ENCODE data around the gene LIAS.

Gene LIAS

GRCh38 chr4:39442998-39443397 lies 15.9 kb upstream of the LIAS start:
- no peaks in the 10 kb centered on the region for H3K9me3 ChIP-seq (ENCODE audit: insufficient read depth, low read depth, low read length)
- H2AFZ ChIP-seq (ENCODE audit: insufficient read depth, low read length, poor library complexity) = no peak overlapping the region
- no peak overlapping the region for H2BK120ac ChIP-seq (ENCODE audit: insufficient read depth, low read length, poor library complexity)
- peaks cover 0 to 3% of the 10 kb centered on the region in 2 experiments for H3K4me1 ChIP-seq (ENCODE audit: control insufficient read depth in 1 of 2, insufficient read depth in 2 of 2, low read length in 2 of 2)
- H3K36me3 ChIP-seq (ENCODE audit: control insufficient read depth in 1 of 2, insufficient read depth in 2 of 2, low read length in 2 of 2) = no peaks in the 10 kb centered on the region
- no peak overlapping the region for H3K27ac ChIP-seq (ENCODE audit: low read depth, low read length)
- no peak overlapping the region for H4K12ac ChIP-seq (ENCODE audit: low read depth, low read length)
- H2AK5ac ChIP-seq (ENCODE audit: low read length) = no peak overlapping the region
- H3K23ac ChIP-seq (ENCODE audit: low read length) = no peak overlapping the region
- no peak overlapping the region for H3K4me2 ChIP-seq (ENCODE audit: low read length)
- H3K79me2 ChIP-seq (ENCODE audit: control insufficient read depth, insufficient read depth, low read length, poor library complexity) = no peaks in the 10 kb centered on the region
- H3K18ac ChIP-seq (ENCODE audit: low read length) = no peak overlapping the region
- no peak overlapping the region for H3K9ac ChIP-seq (ENCODE audit: low read length)
- DNase-seq = no peak
- no peak overlapping the region for H4K8ac ChIP-seq (ENCODE audit: low read depth, low read length)
- no peaks in the 10 kb centered on the region for H3K79me1 ChIP-seq (ENCODE audit: low read length)
- no peak overlapping the region for H3K14ac ChIP-seq (ENCODE audit: low read length)
- no peak overlapping the region for H4K91ac ChIP-seq (ENCODE audit: low read depth, low read length)
- WGBS (ENCODE audit: extremely low coverage, insufficient coverage, insufficient read length) = no CpG with 5 or more reads among the region's 4 CpGs
- H2BK12ac ChIP-seq (ENCODE audit: low read length) = no peak overlapping the region
- H3K4me3 ChIP-seq (ENCODE audit: low read depth, low read length) = no peak overlapping the region
- no peak overlapping the region for H2BK5ac ChIP-seq (ENCODE audit: low read depth, low read length, poor library complexity)
- no peak overlapping the region for H3K4ac ChIP-seq (ENCODE audit: low read depth, low read length)
- no peaks in the 10 kb centered on the region for H3K27me3 ChIP-seq (ENCODE audit: insufficient read depth, low read length)

- no peak for DNase-seq
- Histone ChIP-seq H4K8ac (ENCODE audit: low read depth, low read length) (peak overlapping the region; percentile 12), H2AFZ (ENCODE audit: insufficient read depth, low read length, poor library complexity) (peak overlapping the region; percentile 30), H3K36me3 (ENCODE audit: control insufficient read depth in 1 of 2, insufficient read depth in 2 of 2, low read length in 2 of 2) (peaks cover under 1 to 2% of the 10 kb centered on the region in 2 experiments), H3K4me3 (ENCODE audit: low read depth, low read length) (peak overlapping the region; percentile 68), H2BK12ac (ENCODE audit: low read length) (no peak overlapping the region), H4K12ac (ENCODE audit: low read depth, low read length) (no peak overlapping the region), H3K23ac (ENCODE audit: low read length) (no peak overlapping the region), H2BK5ac (ENCODE audit: low read depth, low read length, poor library complexity) (no peak overlapping the region), H2AK5ac (ENCODE audit: low read length) (no peak overlapping the region), H3K4ac (ENCODE audit: low read depth, low read length) (no peak overlapping the region), H3K9ac (ENCODE audit: low read length) (no peak overlapping the region), H3K4me2 (ENCODE audit: low read length) (peak overlapping the region; percentile 76), H3K14ac (ENCODE audit: low read length) (no peak overlapping the region), H3K79me2 (ENCODE audit: control insufficient read depth, insufficient read depth, low read length, poor library complexity) (no peaks in the 10 kb centered on the region), H3K9me3 (ENCODE audit: insufficient read depth, low read depth, low read length) (no peaks in the 10 kb centered on the region), H3K4me1 (ENCODE audit: control insufficient read depth in 1 of 2, insufficient read depth in 2 of 2, low read length in 2 of 2) (peaks cover 0 to 3% of the 10 kb centered on the region in 2 experiments), H2BK120ac (ENCODE audit: insufficient read depth, low read length, poor library complexity) (no peak overlapping the region), H3K27me3 (ENCODE audit: insufficient read depth, low read length) (no peaks in the 10 kb centered on the region), H3K18ac (ENCODE audit: low read length) (no peak overlapping the region), H3K79me1 (ENCODE audit: low read length) (no peaks in the 10 kb centered on the region), H4K91ac (ENCODE audit: low read depth, low read length) (no peak overlapping the region), H3K27ac (ENCODE audit: low read depth, low read length) (no peak overlapping the region)
- no CpG with 5 or more reads among the region's 20 CpGs for WGBS (ENCODE audit: extremely low coverage, insufficient coverage, insufficient read length)
Measured at GRCh38 chr4:39446483-39446841, 12.4 kb upstream of the LIAS start.

GRCh38 chr4:39446842-39447573 lies 11.8 kb upstream of the LIAS start:
- WGBS (ENCODE audit: extremely low coverage, insufficient coverage, insufficient read length) = no CpG with 5 or more reads among the region's 61 CpGs

GRCh38 chr4:39450618-39451017 lies 8.2 kb upstream of the LIAS start:
- H3K4me3 ChIP-seq (ENCODE audit: low read depth, low read length) = no peak overlapping the region
- H3K36me3 ChIP-seq (ENCODE audit: control insufficient read depth in 1 of 2, insufficient read depth in 2 of 2, low read length in 2 of 2) = peaks cover 14 to 30% of the 10 kb centered on the region in 2 experiments
- no peak overlapping the region for H2BK5ac ChIP-seq (ENCODE audit: low read depth, low read length, poor library complexity)
- H3K23ac ChIP-seq (ENCODE audit: low read length) = no peak overlapping the region
- no peak overlapping the region for H2AFZ ChIP-seq (ENCODE audit: insufficient read depth, low read length, poor library complexity)
- DNase-seq = no peak
- no peak overlapping the region for H2BK12ac ChIP-seq (ENCODE audit: low read length)
- no peak overlapping the region for H3K4me2 ChIP-seq (ENCODE audit: low read length)
- H3K4me1 ChIP-seq (ENCODE audit: control insufficient read depth in 1 of 2, insufficient read depth in 2 of 2, low read length in 2 of 2) = peaks cover 0 to 3% of the 10 kb centered on the region in 2 experiments
- no peak overlapping the region for H4K12ac ChIP-seq (ENCODE audit: low read depth, low read length)
- no peak overlapping the region for H3K4ac ChIP-seq (ENCODE audit: low read depth, low read length)
- no peak overlapping the region for H3K14ac ChIP-seq (ENCODE audit: low read length)
- no peak overlapping the region for H4K8ac ChIP-seq (ENCODE audit: low read depth, low read length)
- no peaks in the 10 kb centered on the region for H3K79me1 ChIP-seq (ENCODE audit: low read length)
- H3K27me3 ChIP-seq (ENCODE audit: insufficient read depth, low read length) = no peaks in the 10 kb centered on the region
- no peak overlapping the region for H4K91ac ChIP-seq (ENCODE audit: low read depth, low read length)
- H2BK120ac ChIP-seq (ENCODE audit: insufficient read depth, low read length, poor library complexity) = no peak overlapping the region
- H3K9ac ChIP-seq (ENCODE audit: low read length) = no peak overlapping the region
- no peaks in the 10 kb centered on the region for H3K79me2 ChIP-seq (ENCODE audit: control insufficient read depth, insufficient read depth, low read length, poor library complexity)
- H3K9me3 ChIP-seq (ENCODE audit: insufficient read depth, low read depth, low read length) = no peaks in the 10 kb centered on the region
- no peak overlapping the region for H2AK5ac ChIP-seq (ENCODE audit: low read length)
- no peak overlapping the region for H3K27ac ChIP-seq (ENCODE audit: low read depth, low read length)
- H3K18ac ChIP-seq (ENCODE audit: low read length) = no peak overlapping the region
- WGBS (ENCODE audit: extremely low coverage, insufficient coverage, insufficient read length) = no CpG with 5 or more reads among the region's 2 CpGs

More at GRCh38 chr4:39446842-39447573, 11.8 kb upstream of the LIAS start:
- Histone ChIP-seq H2BK5ac (ENCODE audit: low read depth, low read length, poor library complexity) (no peak overlapping the region), H3K18ac (ENCODE audit: low read length) (no peak overlapping the region), H3K9ac (ENCODE audit: low read length) (no peak overlapping the region), H4K91ac (ENCODE audit: low read depth, low read length) (peak overlapping the region; percentile 22), H4K12ac (ENCODE audit: low read depth, low read length) (peak overlapping the region; percentile 20), H3K14ac (ENCODE audit: low read length) (peak overlapping the region; percentile 7), H3K9me3 (ENCODE audit: insufficient read depth, low read depth, low read length) (no peaks in the 10 kb centered on the region), H3K23ac (ENCODE audit: low read length) (no peak overlapping the region), H3K27ac (ENCODE audit: low read depth, low read length) (peak overlapping the region; percentile 6), H4K8ac (ENCODE audit: low read depth, low read length) (peak overlapping the region; percentile 45), H2BK12ac (ENCODE audit: low read length) (no peak overlapping the region), H3K4me2 (ENCODE audit: low read length) (peak overlapping the region; percentile 76), H2AFZ (ENCODE audit: insufficient read depth, low read length, poor library complexity) (peak overlapping the region; percentile 30), H2AK5ac (ENCODE audit: low read length) (no peak overlapping the region), H2BK120ac (ENCODE audit: insufficient read depth, low read length, poor library complexity) (no peak overlapping the region), H3K79me2 (ENCODE audit: control insufficient read depth, insufficient read depth, low read length, poor library complexity) (no peaks in the 10 kb centered on the region), H3K36me3 (ENCODE audit: control insufficient read depth in 1 of 2, insufficient read depth in 2 of 2, low read length in 2 of 2) (peaks cover 4 to 6% of the 10 kb centered on the region in 2 experiments), H3K4me3 (ENCODE audit: low read depth, low read length) (peak overlapping the region; percentile 68), H3K79me1 (ENCODE audit: low read length) (no peaks in the 10 kb centered on the region), H3K27me3 (ENCODE audit: insufficient read depth, low read length) (no peaks in the 10 kb centered on the region), H3K4me1 (ENCODE audit: control insufficient read depth in 1 of 2, insufficient read depth in 2 of 2, low read length in 2 of 2) (peaks cover 0 to 3% of the 10 kb centered on the region in 2 experiments), H3K4ac (ENCODE audit: low read depth, low read length) (no peak overlapping the region)
- DNase-seq = peak; percentile 96

Measured in trophoblast cell (in vitro differentiated cells and primary cell).